ENCODE data around the gene CACYBP.

DNA sequence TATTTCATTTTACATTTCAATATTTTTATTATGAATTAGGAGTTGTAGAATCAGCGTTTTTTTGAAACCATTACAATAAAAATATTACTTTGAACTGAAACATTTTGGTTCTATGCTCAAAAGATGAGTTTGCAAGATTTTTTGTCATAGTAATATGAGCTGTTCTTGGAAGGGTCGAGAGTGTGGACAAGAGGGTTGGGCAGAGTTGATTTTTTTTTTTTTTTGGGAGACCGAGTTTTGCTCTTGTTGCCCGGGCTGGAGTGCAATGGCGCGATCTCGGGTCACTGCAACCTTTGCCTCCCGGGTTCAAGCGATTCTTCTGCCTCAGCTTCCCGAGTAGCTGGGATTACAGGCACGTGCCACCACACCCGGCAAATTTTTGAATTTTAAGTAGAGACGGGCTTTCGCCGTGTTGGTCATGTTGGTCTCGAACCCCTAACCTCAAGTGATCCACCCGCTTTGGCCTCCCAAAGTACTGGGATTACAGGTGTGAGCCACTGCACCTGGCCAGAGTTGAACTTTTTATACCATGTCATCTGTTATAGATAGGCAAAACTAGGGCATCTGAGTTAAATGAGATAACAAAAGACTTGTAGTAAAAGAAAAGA is 3.3 kb downstream of the CACYBP start:
- no peak for TF ChIP-seq CTCF (conservative IDR thresholded peaks at IDR 0.05; ENCODE audit: low read length)
- no peak for TF ChIP-seq EZH2phosphoT487 (IDR thresholded peaks at IDR 0.05; ENCODE audit: borderline replicate concordance, low read depth, low read length)

Data from OCI-LY7 (cell line).